GM19035 (cell line): ENCODE measurements around the gene DNAJA2.

Experiments
- ATAC-seq: cut with Tn5 transposase; IDR thresholded peaks from one replicate; pipeline ENCODE4 v1.9.1; 2021; ENCODE audit not compliant: unreplicated experiment

Gene DNAJA2

DNA sequence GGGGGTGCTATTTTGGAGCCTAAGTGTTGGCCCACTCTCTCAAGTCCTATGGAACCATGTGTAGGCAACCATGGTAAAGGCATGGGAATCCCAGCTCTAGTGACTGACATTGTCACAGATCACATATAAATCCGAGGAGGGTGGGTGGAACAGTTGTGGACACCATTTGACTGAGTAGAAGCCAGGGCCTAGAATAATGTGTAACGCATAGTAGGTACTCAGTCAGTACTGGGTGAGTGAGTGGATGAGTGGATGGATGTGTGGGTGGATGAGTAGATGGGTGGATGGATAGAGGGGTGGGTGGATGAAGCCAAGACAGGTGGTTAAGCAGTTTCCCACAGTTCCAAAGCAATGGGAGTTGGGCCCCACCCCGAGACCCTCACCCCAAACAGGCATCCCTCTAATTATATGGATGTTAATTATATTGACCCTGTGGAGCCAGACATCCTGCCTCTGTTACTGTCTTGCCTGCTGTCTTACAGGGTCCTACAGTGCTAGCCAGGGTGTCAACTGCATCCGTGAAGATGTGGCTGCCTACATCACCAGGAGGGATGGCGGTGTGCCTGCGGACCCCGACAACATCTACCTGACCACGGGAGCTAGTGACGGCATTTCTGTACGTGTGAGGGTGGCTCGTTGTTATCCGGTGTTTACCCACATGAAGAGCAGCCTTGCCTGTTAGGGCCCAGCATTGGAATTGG lies 67.0 kb downstream of the DNAJA2 start:
- no peak for ATAC-seq
